B cell (primary cell): ENCODE measurements around the gene TNFRSF12A. TPM values are rescaled to one million over a fixed set of nuclear protein-coding genes. Genes with fewer than 3 reads are reported as not detected.
A peak's percentile ranks its signal among the peaks of the same experiment; 100 is the strongest.

ENCODE experiments used
- ATAC-seq: fragments of 200-7000 bp; cut with Tn5 transposase; one replicate; pipeline ENCODE4 v1.10.0; 2021; ENCODE audit warnings: low read depth, mild to moderate bottlenecking, moderate number of reproducible peaks, moderate library complexity
- CTCF ChIA-PET: fragments of 350-600 bp; sonication (Branson Sonifier 250); formaldehyde crosslinking; loops from one replicate; lab custom pipeline; 2021; ENCODE audit warnings: antibody characterized with exemption, inconsistent platforms; lab: Charles Lee
- POLR2A ChIA-PET: fragments of 350-600 bp; sonication (Branson Sonifier 250); formaldehyde crosslinking; loops from one replicate; lab custom pipeline; 2021; ENCODE audit warnings: antibody characterized with exemption; lab: Charles Lee
- DNase-seq: peaks from one replicate; pipeline ENCODE4 v3.0.0; 2013
- H2AFZ ChIP-seq: 2 replicates; pipeline ENCODE4 v1.6.1; 2012; ENCODE audit warnings: mild to moderate bottlenecking, low read depth, low read length; ENCODE audit not compliant: insufficient read depth, poor library complexity, severe bottlenecking
- H3K27ac ChIP-seq, 2 donors: 1 replicate in 1 of 2; 2 replicates in 1 of 2; pipeline ENCODE4 v1.5.1; 2012 to 2013; ENCODE audit warnings: low read length in 2 of 2, mild to moderate bottlenecking in 2 of 2, moderate library complexity in 1 of 2
- H3K27me3 ChIP-seq, 4 experiments: fragments of 200-600 bp in 1 of 4; sonication (generic) in 1 of 4; replicated peaks in 1 of 4; 1 replicate in 2 of 4; 2 replicates in 2 of 4; pipeline versions ENCODE4 v1.6.1 to v1.7.0; 2013 to 2016; ENCODE audit warnings: low read length in 3 of 4, mild to moderate bottlenecking in 2 of 4, mixed read lengths in 1 of 4, moderate library complexity in 1 of 4; ENCODE audit not compliant: insufficient read depth in 4 of 4, control insufficient read depth in 3 of 4; ENCODE audit errors: control extremely low read depth in 1 of 4
- H3K36me3 ChIP-seq, 2 experiments: replicated peaks in 1 of 2; 1 replicate in 1 of 2; 2 replicates in 1 of 2; pipeline versions ENCODE4 v1.6.1 to v1.7.1; 2013; ENCODE audit warnings: low read length in 1 of 2; ENCODE audit not compliant: insufficient read depth in 2 of 2, control insufficient read depth in 1 of 2; ENCODE audit errors: control extremely low read depth in 1 of 2, extremely low read depth in 1 of 2
- H3K4me1 ChIP-seq, 2 donors: fragments of 200-600 bp in 1 of 2; sonication (generic) in 1 of 2; 1 replicate in 1 of 2; 2 replicates in 1 of 2; pipeline versions ENCODE4 v1.5.1 to v1.6.1; 2013 to 2017; ENCODE audit warnings: low read length in 2 of 2; ENCODE audit not compliant: control insufficient read depth in 2 of 2, insufficient read depth in 2 of 2
- H3K4me2 ChIP-seq: replicated peaks from 2 replicates; pipeline ENCODE3; 2012; ENCODE audit warnings: mild to moderate bottlenecking, low read depth, low read length; ENCODE audit not compliant: poor library complexity, severe bottlenecking
- H3K4me3 ChIP-seq, 5 experiments: fragments of 200-600 bp in 1 of 5; sonication (generic) in 1 of 5; 1 replicate in 3 of 5; 2 replicates in 2 of 5; pipeline versions ENCODE4 v1.5.1 to v1.7.0; 2011 to 2016; ENCODE audit warnings: low read length in 4 of 5, mild to moderate bottlenecking in 4 of 5, low read depth in 2 of 5, control low read depth in 1 of 5, moderate library complexity in 1 of 5; ENCODE audit not compliant: insufficient read depth in 1 of 5; ENCODE audit errors: control extremely low read depth in 1 of 5, extremely low read depth in 1 of 5
- H3K79me2 ChIP-seq: fragments of 200-600 bp; sonication (generic); one replicate; pipeline ENCODE4 v1.6.0; 2016; ENCODE audit warnings: low read length; ENCODE audit not compliant: control insufficient read depth, insufficient read depth
- H3K9ac ChIP-seq: fragments of 200-600 bp; sonication (generic); 2 replicates; pipeline ENCODE4 v1.6.1; 2017; ENCODE audit warnings: mild to moderate bottlenecking, low read length, moderate library complexity
- H3K9me3 ChIP-seq, 3 donors: one replicate each; pipeline versions ENCODE4 v1.6.1 to v1.7.1; 2013; ENCODE audit warnings: low read length in 2 of 3; ENCODE audit not compliant: control insufficient read depth in 2 of 3, insufficient read depth in 1 of 3; ENCODE audit errors: control extremely low read depth in 1 of 3
- H4K20me1 ChIP-seq: 2 replicates; pipeline ENCODE4 v1.6.0; 2012; ENCODE audit warnings: mild to moderate bottlenecking, low read length; ENCODE audit not compliant: insufficient read depth, control insufficient read depth, poor library complexity, severe bottlenecking
- H3K27ac Mint-ChIP-seq: one replicate; pipeline ENCODE4 v1.8.0; 2021; ENCODE audit warnings: mixed read lengths
- H3K27me3 Mint-ChIP-seq: one replicate; pipeline ENCODE4 v1.8.0; 2021; ENCODE audit warnings: mixed read lengths
- H3K4me1 Mint-ChIP-seq: one replicate; pipeline ENCODE4 v1.8.0; 2021; ENCODE audit warnings: mixed read lengths
- H3K4me3 Mint-ChIP-seq: one replicate; pipeline ENCODE4 v1.8.0; 2021; ENCODE audit warnings: mixed read lengths
- H3K9me3 Mint-ChIP-seq: one replicate; pipeline ENCODE4 v1.8.0; 2022; ENCODE audit warnings: mixed read lengths; ENCODE audit not compliant: insufficient read depth
- CTCF ChIP-seq: fragments of 200-600 bp; IDR thresholded peaks from one replicate; pipeline ENCODE4 v1.8.0; 2022; ENCODE audit warnings: antibody characterized with exemption, mild to moderate bottlenecking
- EZH2 ChIP-seq: IDR thresholded peaks from 2 replicates; pipeline ENCODE4 v1.6.1; 2012; ENCODE audit warnings: borderline replicate concordance, low read depth, mild to moderate bottlenecking, moderate library complexity, low read length; ENCODE audit not compliant: insufficient read depth, poor library complexity, severe bottlenecking
- WGBS: methylation state at CpG from one replicate; pipeline ENCODE4 v1.1.5; 2013; ENCODE audit warnings: missing lambda C conversion rate; ENCODE audit not compliant: insufficient coverage; 5-methylcytosine and 5-hydroxymethylcytosine counted together
- intact Hi-C: fragments of 100-400 bp; cut with micrococcal nuclease; formaldehyde crosslinking; loops from one replicate; pipeline ENCODE4 v1.10.0; 2022
- polyA plus RNA-seq: library from polyadenylated mRNA; depleted of rRNA; stranded (reverse); fragments of >200 nt; gene quantifications from 2 replicates; pipeline ENCODE4 v1.2.3, GENCODE V29; 2012
- total RNA-seq, 2 donors: library from RNA; stranded (reverse); fragments of 120-200 nt in 1 of 2; gene quantifications; 1 replicate in 1 of 2; 2 replicates in 1 of 2; pipeline versions ENCODE4 v1.2.3 to v1.2.4, GENCODE V29; 2013 to 2022

Gene TNFRSF12A
- total and polyA plus RNA-seq, 2 donors (not counting 1 experiment from before 2014, with no cell fraction given) = 0.61 to 1.3 TPM

- Mint-ChIP-seq H3K4me1 (peaks cover 25% of the 10 kb centered on the region), H3K4me3 (no peak overlapping the region), H3K27me3 (peaks cover 22% of the 10 kb centered on the region), H3K27ac (no peak overlapping the region), H3K9me3 (no peaks in the 10 kb centered on the region)
- Histone ChIP-seq H3K36me3 (no peaks in the 10 kb centered on the region), H3K9me3 (peaks cover 0 to 4% (median 0%) of the 10 kb centered on the region in 3 donors), H2AFZ (no peak overlapping the region), H3K27ac (no peak overlapping the region), H3K9ac (no peak overlapping the region), H3K27me3 (peaks cover 0 to 20% (median 10%) of the 10 kb centered on the region in 4 experiments), H4K20me1 (no peaks in the 10 kb centered on the region), H3K4me2 (no peak overlapping the region), H3K79me2 (no peaks in the 10 kb centered on the region), H3K4me3 (no peak overlapping the region), H3K4me1 (peaks cover 21 to 35% of the 10 kb centered on the region in 2 donors)
- DNase-seq (no peak), ATAC-seq (no peak)
- intact Hi-C loops = no loop called here
- no peak for TF ChIP-seq CTCF
- no peak for TF ChIP-seq EZH2
- ChIA-PET CTCF (no interaction called here), POLR2A (no interaction called here)
- WGBS = 95% methylated on average over 20 of the region's 20 CpGs
These were observed 2.8 kb upstream of the TNFRSF12A start for GRCh38 chr16:3017344-3017743.

GRCh38 chr16:3017794-3018506 lies 2.2 kb upstream of the TNFRSF12A start, which contains the start of gene CLDN6:
Gene CLDN6, minus strand, starts transcription at chr16:3018183. Its CDS starts 2,162 bp downstream, at chr16:3016021.
- H3K4me1 Mint-ChIP-seq = peaks cover 31% of the 10 kb centered on the region
- Histone ChIP-seq H3K4me1 (peaks cover 27 to 41% of the 10 kb centered on the region in 2 donors), H3K9me3 (peaks cover 0 to 4% (median 0%) of the 10 kb centered on the region in 3 donors), H3K27me3 (peaks cover 0 to 19% (median 8%) of the 10 kb centered on the region in 4 experiments), H3K4me2 (peak within 1 kb of the TSS; percentile 19), H3K4me3 (no peak within 1 kb of the TSS), H3K36me3 (no peaks in the 10 kb centered on the region), H3K79me2 (no peaks in the 10 kb centered on the region), H3K27ac (no peak within 1 kb of the TSS), H4K20me1 (no peaks in the 10 kb centered on the region), H2AFZ (no peak within 1 kb of the TSS), H3K9ac (no peak within 1 kb of the TSS)
- ChIA-PET POLR2A (no interaction called here), CTCF (interaction anchor here (1.0 kb wide), 1 partner anchor 14 kb away, joined by 4 read pairs; no protein-coding TSS in a partner anchor)
- H3K4me3 Mint-ChIP-seq = no peak within 1 kb of the TSS
- ATAC-seq (no peak), DNase-seq (no peak)
- intact Hi-C loops = no loop called here
- peak within 1 kb of the TSS; percentile 41 for H3K27ac Mint-ChIP-seq
- WGBS = 15% methylated on average over 35 of the region's 52 CpGs
- H3K9me3 Mint-ChIP-seq = no peaks in the 10 kb centered on the region
- H3K27me3 Mint-ChIP-seq = peaks cover 22% of the 10 kb centered on the region
- no peak for TF ChIP-seq CTCF
- no peak for TF ChIP-seq EZH2
